ENCODE results near the gene GXYLT1. TPM values are rescaled to one million over a fixed set of nuclear protein-coding genes. Genes with fewer than 3 reads are reported as not detected.

GXYLT1 gene
- total and polyA plus RNA-seq, 2 of the 13 experiments (the other 11 are each of a cell fraction or from before 2014, with no cell fraction given) = 7.8 to 17.0 TPM

DNA sequence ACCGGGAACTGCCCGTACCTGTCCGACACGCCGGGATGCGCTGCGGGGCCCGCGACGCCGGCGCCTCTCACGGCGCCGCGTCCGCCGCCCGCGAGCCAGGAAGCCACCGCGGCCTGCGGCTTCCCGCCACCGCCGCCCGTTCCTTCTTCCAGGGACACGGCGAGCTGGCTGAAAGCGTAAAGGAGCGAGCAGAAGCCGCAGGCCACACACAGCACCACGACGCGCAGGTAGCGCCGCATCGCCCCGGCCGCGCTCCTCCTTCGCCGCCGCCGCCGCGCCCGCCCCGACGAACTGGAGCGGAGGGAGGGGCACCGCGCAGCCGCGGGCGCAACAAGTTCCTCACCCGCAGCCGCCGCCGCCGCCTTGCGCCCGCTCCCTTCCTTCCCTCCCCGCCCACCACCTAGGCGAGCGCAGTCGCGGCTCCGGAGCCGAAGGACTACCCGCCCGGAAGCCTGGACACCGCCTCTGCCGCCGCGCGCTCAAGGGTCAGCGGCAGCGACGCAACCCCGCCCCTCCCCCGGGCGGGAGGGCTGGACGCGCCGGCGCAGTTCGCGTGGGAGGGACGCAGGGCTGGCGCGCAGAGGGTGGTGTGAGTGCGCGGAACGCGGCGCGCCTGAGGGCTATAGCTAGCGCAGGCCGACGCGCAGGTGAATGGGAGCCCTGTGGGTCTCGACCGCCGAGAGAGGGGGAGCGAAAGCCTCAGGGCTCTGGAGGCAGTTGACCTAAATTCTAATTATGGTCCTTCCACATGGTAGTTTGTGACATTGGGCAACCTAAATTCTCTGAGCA, at the start of gene GXYLT1 (continued):
- TF ChIP-seq, protein P1, sequence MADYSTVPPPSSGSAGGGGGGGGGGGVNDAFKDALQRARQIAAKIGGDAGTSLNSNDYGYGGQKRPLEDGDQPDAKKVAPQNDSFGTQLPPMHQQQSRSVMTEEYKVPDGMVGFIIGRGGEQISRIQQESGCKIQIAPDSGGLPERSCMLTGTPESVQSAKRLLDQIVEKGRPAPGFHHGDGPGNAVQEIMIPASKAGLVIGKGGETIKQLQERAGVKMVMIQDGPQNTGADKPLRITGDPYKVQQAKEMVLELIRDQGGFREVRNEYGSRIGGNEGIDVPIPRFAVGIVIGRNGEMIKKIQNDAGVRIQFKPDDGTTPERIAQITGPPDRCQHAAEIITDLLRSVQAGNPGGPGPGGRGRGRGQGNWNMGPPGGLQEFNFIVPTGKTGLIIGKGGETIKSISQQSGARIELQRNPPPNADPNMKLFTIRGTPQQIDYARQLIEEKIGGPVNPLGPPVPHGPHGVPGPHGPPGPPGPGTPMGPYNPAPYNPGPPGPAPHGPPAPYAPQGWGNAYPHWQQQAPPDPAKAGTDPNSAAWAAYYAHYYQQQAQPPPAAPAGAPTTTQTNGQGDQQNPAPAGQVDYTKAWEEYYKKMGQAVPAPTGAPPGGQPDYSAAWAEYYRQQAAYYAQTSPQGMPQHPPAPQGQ (CRISPR knock-in tag; IDR thresholded peaks at IDR 0.05; ENCODE audit: borderline replicate concordance) = 0 out of 2 replicates have a peak, but pooled peaks have one; percentile 30
- TF ChIP-seq, protein P2, sequence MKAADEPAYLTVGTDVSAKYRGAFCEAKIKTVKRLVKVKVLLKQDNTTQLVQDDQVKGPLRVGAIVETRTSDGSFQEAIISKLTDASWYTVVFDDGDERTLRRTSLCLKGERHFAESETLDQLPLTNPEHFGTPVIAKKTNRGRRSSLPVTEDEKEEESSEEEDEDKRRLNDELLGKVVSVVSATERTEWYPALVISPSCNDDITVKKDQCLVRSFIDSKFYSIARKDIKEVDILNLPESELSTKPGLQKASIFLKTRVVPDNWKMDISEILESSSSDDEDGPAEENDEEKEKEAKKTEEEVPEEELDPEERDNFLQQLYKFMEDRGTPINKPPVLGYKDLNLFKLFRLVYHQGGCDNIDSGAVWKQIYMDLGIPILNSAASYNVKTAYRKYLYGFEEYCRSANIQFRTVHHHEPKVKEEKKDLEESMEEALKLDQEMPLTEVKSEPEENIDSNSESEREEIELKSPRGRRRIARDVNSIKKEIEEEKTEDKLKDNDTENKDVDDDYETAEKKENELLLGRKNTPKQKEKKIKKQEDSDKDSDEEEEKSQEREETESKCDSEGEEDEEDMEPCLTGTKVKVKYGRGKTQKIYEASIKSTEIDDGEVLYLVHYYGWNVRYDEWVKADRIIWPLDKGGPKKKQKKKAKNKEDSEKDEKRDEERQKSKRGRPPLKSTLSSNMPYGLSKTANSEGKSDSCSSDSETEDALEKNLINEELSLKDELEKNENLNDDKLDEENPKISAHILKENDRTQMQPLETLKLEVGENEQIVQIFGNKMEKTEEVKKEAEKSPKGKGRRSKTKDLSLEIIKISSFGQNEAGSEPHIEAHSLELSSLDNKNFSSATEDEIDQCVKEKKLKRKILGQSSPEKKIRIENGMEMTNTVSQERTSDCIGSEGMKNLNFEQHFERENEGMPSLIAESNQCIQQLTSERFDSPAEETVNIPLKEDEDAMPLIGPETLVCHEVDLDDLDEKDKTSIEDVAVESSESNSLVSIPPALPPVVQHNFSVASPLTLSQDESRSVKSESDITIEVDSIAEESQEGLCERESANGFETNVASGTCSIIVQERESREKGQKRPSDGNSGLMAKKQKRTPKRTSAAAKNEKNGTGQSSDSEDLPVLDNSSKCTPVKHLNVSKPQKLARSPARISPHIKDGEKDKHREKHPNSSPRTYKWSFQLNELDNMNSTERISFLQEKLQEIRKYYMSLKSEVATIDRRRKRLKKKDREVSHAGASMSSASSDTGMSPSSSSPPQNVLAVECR (CRISPR knock-in tag; IDR thresholded peaks at IDR 0.05; ENCODE audit: borderline replicate concordance) = peak; percentile 90; the same call in 1 of the 2 replicates
- TF ChIP-seq ZNF264 (CRISPR knock-in tag; IDR thresholded peaks at IDR 0.05) = peak; percentile 47; the same call in 1 of the 2 replicates
- TF ChIP-seq, protein P3, sequence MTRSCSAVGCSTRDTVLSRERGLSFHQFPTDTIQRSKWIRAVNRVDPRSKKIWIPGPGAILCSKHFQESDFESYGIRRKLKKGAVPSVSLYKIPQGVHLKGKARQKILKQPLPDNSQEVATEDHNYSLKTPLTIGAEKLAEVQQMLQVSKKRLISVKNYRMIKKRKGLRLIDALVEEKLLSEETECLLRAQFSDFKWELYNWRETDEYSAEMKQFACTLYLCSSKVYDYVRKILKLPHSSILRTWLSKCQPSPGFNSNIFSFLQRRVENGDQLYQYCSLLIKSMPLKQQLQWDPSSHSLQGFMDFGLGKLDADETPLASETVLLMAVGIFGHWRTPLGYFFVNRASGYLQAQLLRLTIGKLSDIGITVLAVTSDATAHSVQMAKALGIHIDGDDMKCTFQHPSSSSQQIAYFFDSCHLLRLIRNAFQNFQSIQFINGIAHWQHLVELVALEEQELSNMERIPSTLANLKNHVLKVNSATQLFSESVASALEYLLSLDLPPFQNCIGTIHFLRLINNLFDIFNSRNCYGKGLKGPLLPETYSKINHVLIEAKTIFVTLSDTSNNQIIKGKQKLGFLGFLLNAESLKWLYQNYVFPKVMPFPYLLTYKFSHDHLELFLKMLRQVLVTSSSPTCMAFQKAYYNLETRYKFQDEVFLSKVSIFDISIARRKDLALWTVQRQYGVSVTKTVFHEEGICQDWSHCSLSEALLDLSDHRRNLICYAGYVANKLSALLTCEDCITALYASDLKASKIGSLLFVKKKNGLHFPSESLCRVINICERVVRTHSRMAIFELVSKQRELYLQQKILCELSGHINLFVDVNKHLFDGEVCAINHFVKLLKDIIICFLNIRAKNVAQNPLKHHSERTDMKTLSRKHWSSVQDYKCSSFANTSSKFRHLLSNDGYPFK (CRISPR knock-in tag; IDR thresholded peaks at IDR 0.05; ENCODE audit: borderline replicate concordance) = no peak
- no peak for TF ChIP-seq ZFP36 (IDR thresholded peaks at IDR 0.05; ENCODE audit: borderline replicate concordance, low read depth, low read length, partially characterized antibody)
- TF ChIP-seq KMT2A (CRISPR knock-in tag; IDR thresholded peaks at IDR 0.05) = peak; percentile 80; the same call in 1 of the 2 replicates
- peak; percentile 15; the same call in 1 of the 2 replicates for TF ChIP-seq PPARG (CRISPR knock-in tag; conservative IDR thresholded peaks at IDR 0.05)

Data from HepG2 (cell line).